Left renal pelvis (tissue), 4 donors: ENCODE results near the gene ARHGAP40. TPM values are rescaled to one million over a fixed set of nuclear protein-coding genes. Genes with fewer than 3 reads are reported as not detected.
A peak's percentile ranks its signal among the peaks of the same experiment; 100 is the strongest.
"Not testable (repeated sequence)": the region's sequence is repeated elsewhere in the genome, so short reads cannot be mapped to it uniquely, and the experiment has no call there.

Source experiments
- DNase-seq, 4 donors: peaks; one replicate each; pipeline ENCODE4 v3.0.0-alpha.2; 2013; ENCODE audit warnings: low read depth in 4 of 4, low spot score in 3 of 4
- polyA plus RNA-seq, 4 donors: library from polyadenylated mRNA; unstranded; fragments of 120-200 nt; gene quantifications; one replicate each; pipeline ENCODE4 v1.2.1, GENCODE V29; 2013; ENCODE audit not compliant: insufficient read length in 4 of 4

The ARHGAP40 gene
- polyA plus RNA-seq, 4 donors: 0.12 to 3.7 (median 1.2) TPM

DNA sequence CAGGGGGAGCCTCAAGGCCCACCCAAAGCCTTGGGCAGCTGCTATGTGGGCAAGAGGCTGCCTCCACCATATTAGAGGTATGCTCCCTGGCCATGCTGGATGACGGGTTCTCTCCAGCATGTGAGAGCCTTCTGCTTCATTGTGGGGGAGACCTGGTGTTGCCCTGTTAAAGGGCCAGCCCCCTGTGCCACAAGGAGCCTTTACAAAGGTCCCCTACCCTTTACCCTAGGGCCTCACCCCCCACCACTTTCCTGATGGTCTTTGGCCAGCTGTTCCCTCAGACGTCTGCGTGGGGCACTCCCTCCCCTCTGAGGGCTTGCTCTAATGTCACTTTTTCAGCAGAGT is 15.5 kb upstream of the ARHGAP40 start:
- DNase-seq: no peak

DNA sequence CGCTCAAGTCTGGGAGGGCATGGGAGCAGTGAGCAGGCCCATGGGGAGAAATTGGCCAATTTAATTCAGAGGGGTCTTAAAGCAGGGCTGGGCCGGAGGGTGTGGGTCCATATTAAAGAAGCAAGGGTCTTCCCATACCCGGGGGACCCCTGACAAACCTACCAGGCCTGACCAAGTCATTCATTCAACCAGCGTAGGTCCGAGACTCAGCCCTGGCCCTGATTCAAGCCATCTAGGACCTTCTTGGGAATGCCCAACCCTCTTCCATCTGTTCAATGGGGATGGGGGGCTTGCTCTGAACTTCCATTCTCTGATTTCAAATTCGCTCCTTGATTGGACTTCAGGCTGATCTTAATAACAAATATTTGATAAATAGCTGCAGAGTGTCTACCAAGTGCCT is 13.3 kb upstream of the ARHGAP40 start:
- DNase-seq: no peak

DNA sequence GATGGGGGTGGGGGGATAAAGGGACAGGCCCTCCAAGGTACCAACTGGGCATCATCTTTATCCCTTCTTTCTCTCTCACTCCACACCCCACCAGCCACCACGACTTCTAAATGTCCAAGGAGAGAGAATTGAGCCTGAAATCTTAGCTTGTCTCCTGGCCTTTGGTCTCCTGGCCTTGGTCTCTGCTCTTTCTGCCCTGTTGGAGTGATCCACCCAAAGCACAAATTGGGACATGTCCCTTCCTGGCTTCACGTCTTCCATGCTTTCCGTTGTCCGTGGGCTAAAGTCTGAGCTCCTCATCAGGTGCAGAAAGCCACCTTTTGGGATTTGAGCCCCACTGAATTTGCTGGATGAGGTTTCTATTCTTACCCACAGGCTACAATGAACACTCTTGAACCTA is 12.3 kb upstream of the ARHGAP40 start:
- DNase-seq: no peak

- DNase-seq: no peak
Measured at GRCh38 chr20:38589967-38590675, 11.5 kb upstream of the ARHGAP40 start.

DNA sequence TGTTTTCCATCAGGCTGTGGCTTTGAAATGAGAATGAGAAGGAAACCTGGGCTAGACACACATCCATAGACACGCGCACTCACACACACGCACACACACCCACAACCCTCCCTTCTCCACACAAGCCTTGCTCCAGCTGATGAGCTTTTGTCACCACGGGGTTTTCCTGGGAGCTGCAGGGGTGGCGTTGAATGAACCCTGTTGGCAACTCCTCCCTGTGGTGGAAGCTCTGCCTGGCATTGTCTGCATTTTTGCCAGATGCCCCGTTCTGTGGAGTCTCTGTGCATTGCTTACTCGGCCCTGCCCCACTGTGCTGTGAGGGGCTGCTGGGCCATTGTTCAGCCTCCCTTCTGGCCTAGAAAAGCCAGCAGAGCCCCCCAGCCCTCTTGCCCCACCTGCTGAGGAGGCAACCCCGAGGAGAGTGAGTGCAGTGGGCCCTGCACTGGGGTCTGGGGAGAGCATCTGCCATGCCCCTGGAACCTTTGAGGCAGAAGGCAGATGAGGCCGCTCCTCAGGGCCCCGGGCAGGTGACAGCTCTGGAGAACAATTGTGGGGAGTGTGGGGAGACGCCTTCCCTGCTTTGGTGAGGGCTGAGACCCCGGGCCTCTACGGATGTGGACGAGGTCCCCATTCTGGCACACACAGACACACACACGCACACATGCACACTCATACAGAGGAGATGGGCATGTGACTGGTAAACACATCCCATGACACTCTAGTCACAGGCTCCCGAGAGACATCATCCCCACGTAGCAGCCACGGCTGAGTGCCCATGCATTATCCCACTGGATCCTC is 10.7 kb upstream of the ARHGAP40 start:
- no peak for DNase-seq

DNA sequence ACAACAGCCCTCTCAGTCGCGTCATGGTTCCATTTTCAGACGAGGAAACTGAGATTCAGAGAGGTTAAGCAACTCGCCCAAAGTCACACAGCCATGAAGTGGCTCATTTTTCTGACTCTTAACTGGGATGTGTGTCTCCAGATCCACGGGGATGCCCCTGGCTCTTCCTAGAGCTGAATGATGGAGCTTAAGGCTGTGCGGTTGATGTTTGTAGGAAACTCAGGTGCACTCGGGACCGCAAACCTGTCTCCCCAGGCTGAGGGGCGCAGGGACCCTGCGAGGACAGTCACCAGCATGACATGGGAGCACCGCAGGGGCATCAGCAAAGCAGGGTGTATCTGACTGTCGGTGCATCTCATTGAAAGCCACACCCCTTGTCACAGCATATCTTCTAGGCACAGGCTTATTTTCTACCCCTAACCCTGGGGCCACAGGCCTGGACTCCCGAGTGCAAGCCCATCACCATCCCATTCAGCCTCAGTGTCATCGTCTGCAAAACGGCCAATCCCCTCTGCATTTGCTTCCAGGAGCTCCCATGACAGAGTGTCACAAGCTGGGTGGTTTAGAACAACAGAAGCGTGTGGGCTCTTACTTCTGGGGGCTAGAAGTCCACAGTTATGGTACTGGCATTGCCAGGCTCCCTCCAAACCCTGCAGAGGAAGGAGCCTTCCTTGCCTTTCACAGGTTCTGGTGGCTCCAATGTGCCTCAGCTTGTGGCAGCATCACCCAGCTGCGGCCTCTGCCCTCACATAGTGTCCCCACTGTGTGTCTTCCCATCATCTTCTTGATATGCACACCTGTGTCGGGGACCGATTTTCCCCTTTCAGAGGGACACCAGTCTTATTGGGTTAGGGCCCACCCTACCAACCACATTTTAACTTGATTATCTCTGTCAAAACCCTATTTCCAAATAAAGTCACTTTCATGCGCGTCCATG is 9.9 kb upstream of the ARHGAP40 start:
- no peak for DNase-seq

- not testable (repeated sequence) for DNase-seq
Measured at GRCh38 chr20:38592411-38592790, 9.2 kb upstream of the ARHGAP40 start.

- not testable (repeated sequence) for DNase-seq
Measured at GRCh38 chr20:38594281-38594680, 7.3 kb upstream of the ARHGAP40 start.

DNA sequence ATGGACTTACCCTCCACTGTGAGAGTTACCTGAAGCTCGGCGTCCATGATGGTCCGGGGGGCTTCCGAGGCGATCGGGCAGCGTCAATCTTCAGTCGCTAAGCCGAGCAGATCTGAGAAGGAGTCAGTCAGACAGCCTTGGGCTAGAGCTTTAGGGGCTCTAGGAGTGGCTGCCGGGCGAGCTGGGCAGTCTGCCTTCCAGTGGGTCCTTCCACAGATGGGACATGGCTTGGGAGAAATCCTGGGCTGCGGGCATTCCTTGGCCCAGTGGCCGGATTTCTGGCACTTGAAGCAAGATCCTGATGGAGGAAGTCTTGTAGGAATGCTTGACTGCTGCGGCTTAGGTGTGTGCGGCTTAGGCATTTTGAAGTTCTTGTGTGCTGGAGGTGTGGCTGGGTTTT is 5.7 kb upstream of the ARHGAP40 start:
- not testable (repeated sequence) for DNase-seq

- peak in 3 of 4 donors; percentile 19 to 33 (median 26) for DNase-seq
Measured at GRCh38 chr20:38599410-38599882, 2.2 kb upstream of the ARHGAP40 start.

GRCh38 chr20:38600057-38600456 is 1.6 kb upstream of the ARHGAP40 start:
- no peak for DNase-seq

GRCh38 chr20:38602185-38602581 is 574 bp downstream of the ARHGAP40 start:
- no peak for DNase-seq

GRCh38 chr20:38603286-38603685 is 1.7 kb downstream of the ARHGAP40 start:
- no peak for DNase-seq

DNA sequence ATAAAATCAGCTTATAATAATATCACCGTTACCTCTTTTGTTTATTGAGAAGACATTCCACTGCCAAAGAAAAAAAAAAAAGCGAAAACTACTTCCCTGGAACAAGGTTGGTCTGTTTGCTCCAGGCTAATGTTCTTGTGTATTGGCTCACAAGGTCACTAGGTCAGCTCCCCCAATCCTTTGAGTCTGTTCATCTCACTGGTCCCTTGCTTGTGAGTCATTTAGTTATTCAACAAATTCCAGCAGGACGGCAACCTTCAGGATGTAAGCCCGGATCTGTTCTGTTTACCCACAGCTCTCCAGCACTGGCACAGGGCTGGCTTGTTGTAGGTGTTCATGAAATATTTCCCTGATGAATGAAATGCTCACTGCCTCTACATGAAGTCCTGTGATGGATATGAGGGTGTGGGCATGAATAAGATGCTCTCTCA is 3.3 kb downstream of the ARHGAP40 start:
- no peak for DNase-seq

- no peak for DNase-seq
Measured at GRCh38 chr20:38607351-38607750, 5.7 kb downstream of the ARHGAP40 start.

GRCh38 chr20:38608188-38608587 is 6.6 kb downstream of the ARHGAP40 start:
- DNase-seq: no peak

GRCh38 chr20:38609815-38610214 is 8.2 kb downstream of the ARHGAP40 start:
- DNase-seq: no peak

DNA sequence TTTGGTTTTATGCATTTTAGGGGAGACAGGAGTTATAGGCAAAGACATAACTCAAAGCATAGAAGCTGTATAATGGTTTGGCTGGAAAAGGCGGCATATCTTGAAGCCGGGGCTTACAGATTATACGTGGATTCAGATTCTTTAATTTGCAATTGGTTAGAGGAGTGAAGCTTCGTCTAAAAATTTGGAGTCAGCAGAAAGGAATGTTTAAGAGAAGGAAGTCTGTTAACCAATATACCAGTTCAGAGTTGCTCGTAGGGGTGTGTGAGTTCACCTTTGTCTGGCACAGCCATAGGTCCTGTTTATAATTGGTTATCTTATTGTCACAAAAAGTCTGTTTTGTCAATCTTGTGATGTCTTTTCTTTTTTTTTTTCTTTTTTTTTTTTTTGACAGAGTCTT is 8.9 kb downstream of the ARHGAP40 start:
- DNase-seq: no peak

DNA sequence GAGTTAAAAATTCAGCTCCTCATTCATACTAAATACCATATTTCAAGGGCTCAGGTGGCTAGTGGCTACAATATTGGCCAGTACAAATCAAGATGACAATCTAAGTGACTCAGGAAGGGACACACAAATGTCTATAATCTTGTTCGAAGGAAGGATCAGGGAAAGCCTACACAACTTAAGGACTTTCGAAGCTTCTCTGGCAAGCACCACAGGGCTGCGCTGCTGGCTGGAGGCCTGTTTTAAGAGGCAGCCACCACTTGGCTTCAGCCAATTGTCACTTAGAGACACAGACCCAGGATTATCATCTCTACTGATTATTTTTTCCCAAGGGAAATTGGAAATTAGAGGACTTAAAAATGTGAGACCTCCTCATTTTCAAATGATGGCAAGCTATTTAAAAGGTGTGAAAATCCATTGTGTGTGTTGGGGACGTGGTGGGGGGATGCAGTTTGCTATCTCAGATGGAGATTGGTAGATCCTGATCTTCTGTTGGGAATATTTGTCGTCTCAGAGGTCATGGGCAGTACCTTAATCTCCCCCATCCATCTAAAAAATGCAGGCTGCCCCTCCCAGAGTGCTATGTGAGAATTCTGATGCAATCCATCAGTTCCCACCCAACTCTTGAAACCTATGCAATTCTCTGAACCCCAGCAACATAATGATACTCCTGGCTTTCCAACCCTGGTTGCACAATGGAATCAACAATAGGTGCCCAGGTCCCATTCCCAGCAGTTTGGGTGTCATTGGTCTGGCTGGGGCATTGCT is 11.3 kb downstream of the ARHGAP40 start:
- DNase-seq: no peak

DNA sequence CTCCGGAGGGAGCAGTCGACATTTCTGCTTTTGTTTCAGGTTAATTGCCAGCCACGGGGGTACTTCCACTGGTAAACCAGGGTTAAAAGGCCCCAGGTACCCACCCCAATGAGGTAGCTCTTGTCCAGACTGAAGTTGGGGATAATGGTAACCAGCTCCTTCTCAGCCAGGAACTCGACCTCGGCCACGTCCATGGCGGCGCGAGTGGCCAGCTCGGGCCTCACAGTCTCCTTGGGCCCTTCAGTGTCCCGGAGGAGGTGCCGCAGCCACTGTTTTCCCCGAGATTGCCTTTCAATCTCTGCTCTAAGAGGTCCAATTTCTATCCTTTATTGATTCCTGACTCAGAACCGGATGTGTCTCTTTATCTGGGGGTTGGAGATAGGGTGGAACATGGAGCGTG is 13.7 kb downstream of the ARHGAP40 start:
- DNase-seq: no peak
